Measurements from ENCODE around the gene AEBP1.
A peak's percentile ranks its signal among the peaks of the same experiment; 100 is the strongest.
"Not testable (repeated sequence)": the region's sequence is repeated elsewhere in the genome, so short reads cannot be mapped to it uniquely, and the experiment has no call there.

The AEBP1 gene

GRCh38 chr7:44121761-44122420 is 17.7 kb downstream of the AEBP1 start:
- no peak for DNase-seq

GRCh38 chr7:44122529-44122928 is 18.4 kb downstream of the AEBP1 start:
- no peak for DNase-seq

GRCh38 chr7:44123190-44124003 is 19.3 kb downstream of the AEBP1 start, which contains the start of gene POLD2:
Gene POLD2, minus strand, starts transcription at chr7:44123548. Its CDS starts 1,495 bp downstream, at chr7:44122053.
- peak; percentile 98 for DNase-seq

- no peak for DNase-seq
These were observed 20.7 kb downstream of the AEBP1 start for GRCh38 chr7:44124822-44125202.

GRCh38 chr7:44126574-44126973 is 22.4 kb downstream of the AEBP1 start:
- not testable (repeated sequence) for DNase-seq

- no peak for DNase-seq
These were observed 23.0 kb downstream of the AEBP1 start for GRCh38 chr7:44127161-44127560.

- no peak for DNase-seq
These were observed 24.8 kb downstream of the AEBP1 start for GRCh38 chr7:44128721-44129582.

GRCh38 chr7:44131173-44132029 is 27.3 kb downstream of the AEBP1 start:
- DNase-seq, result no peak

GRCh38 chr7:44132039-44132438 is 27.9 kb downstream of the AEBP1 start:
- no peak for DNase-seq

GRCh38 chr7:44133295-44133694 is 29.1 kb downstream of the AEBP1 start:
- DNase-seq, result no peak

GRCh38 chr7:44134943-44135628 is 30.9 kb downstream of the AEBP1 start:
- DNase-seq, result no peak

GRCh38 chr7:44136731-44137130 is 32.6 kb downstream of the AEBP1 start:
- DNase-seq, result no peak

- no peak for DNase-seq
These were observed 34.6 kb downstream of the AEBP1 start for GRCh38 chr7:44138698-44139097.

- DNase-seq, result no peak
These were observed 35.3 kb downstream of the AEBP1 start for GRCh38 chr7:44139311-44140010.

- no peak for DNase-seq
These were observed 36.2 kb downstream of the AEBP1 start for GRCh38 chr7:44140341-44140740.

- no peak for DNase-seq
These were observed 37.2 kb downstream of the AEBP1 start, which contains the start of gene MYL7 for GRCh38 chr7:44141221-44141850. Gene MYL7, minus strand, starts transcription at chr7:44141332. Its CDS starts 27 bp downstream, at chr7:44141305.

- no peak for DNase-seq
These were observed 37.9 kb downstream of the AEBP1 start for GRCh38 chr7:44142028-44142427.

- no peak for DNase-seq
These were observed 39.6 kb downstream of the AEBP1 start for GRCh38 chr7:44143646-44144250.

GRCh38 chr7:44144426-44144967 is 40.4 kb downstream of the AEBP1 start:
- DNase-seq, result no peak
